GM21423 (cell line): Measurements from ENCODE around the gene FMO2.

Experiments used
- ATAC-seq: cut with Tn5 transposase; IDR thresholded peaks from one replicate; pipeline ENCODE4 v1.9.1; 2021; ENCODE audit warnings: mild to moderate bottlenecking, moderate library complexity; ENCODE audit not compliant: unreplicated experiment

The FMO2 gene

GRCh38 chr1:171256940-171257606 lies 72.0 kb downstream of the FMO2 start:
- no peak for ATAC-seq

DNA sequence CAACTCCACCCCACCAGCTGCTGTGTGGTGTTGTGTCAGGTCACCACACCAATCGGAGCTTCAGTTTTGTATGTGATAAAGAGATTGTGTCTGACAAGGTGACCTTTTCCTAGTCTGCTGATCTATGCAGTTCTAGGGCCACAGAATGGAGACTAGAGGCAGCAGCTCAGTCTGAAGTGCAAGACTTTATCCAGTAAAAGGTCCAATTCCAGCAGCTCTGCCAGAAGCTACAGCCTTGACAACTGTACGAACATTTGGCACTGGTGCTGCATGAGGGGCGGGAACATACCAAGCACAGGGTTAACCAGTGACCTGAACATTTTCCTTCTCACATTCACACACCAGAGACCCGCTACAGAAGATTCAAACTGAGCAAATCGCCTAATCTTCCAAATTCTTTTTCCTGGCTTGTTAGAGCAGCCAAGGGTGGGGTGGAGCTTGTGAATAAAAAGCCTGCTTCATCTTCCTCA lies 72.5 kb downstream of the FMO2 start:
- ATAC-seq, result no peak

DNA sequence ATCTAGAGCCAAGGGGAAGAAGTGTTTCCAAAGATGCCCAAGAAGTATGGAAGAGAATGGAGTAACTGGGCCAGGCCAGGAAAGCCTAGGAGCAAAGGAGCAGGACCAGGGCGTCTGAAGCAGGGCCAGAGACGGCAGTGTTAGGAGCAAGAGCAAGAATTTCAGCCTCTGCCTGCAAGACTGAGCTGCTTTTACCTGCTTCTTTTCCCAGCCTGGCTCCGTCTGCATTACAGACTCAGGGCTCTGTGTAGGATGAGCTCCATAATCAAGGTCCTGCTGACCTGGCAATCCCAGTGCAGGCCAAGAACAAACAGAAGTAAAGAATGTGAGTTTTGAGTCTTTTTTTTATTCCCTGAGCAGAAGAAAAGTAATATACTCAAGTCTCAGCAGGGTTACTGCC lies 73.3 kb downstream of the FMO2 start:
- ATAC-seq, result no peak

DNA sequence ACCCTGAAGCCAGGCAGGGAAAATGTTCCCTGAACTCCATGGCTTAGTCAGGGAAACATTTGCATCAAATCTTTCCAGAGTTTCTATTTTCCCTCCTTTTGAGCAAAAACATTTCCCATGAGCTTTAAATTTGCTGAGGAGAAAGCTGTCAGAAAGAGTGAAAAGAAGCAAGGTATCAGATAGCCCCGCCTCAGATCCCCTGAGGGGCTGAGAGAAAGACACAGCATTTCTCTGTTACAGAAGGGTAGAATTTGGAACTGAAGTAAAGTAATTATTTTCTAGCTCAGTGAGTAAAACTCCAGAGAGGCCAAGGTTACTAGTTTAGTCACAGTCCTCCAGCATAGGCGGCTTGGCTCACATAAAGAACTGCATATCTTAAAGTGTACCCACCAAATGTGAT lies 73.8 kb downstream of the FMO2 start:
- no peak for ATAC-seq
